SH-SY5Y (cell line): Measurements from ENCODE around the gene HIVEP2.

Source experiments
- GATA2 ChIP-seq: IDR thresholded peaks from 2 replicates; pipeline ENCODE4 v1.6.1; 2011; ENCODE audit warnings: mild to moderate bottlenecking, low read depth, low read length
- GATA3 ChIP-seq: IDR thresholded peaks from 2 replicates; pipeline ENCODE4 v1.6.1; 2011; ENCODE audit warnings: low read depth, mild to moderate bottlenecking, low read length, moderate library complexity

DNA sequence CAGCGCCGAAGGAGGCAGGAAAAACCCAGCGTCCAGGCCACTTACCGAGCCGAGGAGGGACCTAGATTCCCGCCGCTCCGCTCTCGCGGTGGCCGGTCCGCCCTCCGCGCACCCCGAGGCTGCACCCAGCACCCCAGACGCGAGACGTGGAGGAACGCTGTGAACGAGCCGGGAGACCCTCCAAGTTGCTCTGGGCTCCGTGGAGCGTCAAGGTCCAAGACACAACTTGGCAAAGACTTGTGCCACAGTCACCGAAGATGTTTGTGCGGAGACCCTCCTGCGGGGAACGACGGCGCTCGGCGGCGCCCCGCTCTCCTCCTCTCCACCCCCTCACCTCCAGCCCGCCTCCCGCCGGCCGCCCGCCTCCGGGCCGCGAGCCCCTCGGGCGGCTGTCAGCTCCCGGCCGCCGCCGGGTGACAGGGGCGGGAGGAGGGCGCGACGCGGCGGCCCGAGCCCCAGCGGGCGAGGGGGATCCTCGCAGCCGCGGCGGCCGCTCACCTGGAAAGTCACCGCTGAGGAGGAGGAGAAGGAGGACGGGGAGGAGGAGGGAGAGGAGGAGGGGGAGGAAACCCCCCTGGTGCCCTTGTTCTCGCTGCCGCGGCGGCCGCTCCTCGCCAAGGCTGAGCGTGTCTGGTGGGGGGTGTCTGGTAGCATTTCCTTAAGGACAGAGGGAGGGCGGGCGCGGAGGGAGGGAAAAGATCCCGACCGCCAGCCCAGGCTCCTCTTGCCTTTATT is 637 bp upstream of the HIVEP2 start:
- no peak for TF ChIP-seq GATA2
- TF ChIP-seq GATA3, result no peak
